K562 (cell line): ENCODE measurements around the gene NECTIN2. TPM values are rescaled to one million over a fixed set of nuclear protein-coding genes. Genes with fewer than 3 reads are reported as not detected.
A peak's percentile ranks its signal among the peaks of the same experiment; 100 is the strongest.

Experiments
- ARNT ChIP-seq, 2 experiments: fragments of 450-650 bp; IDR thresholded peaks; 2 replicates each; pipeline ENCODE4 v1.6.1; 2016; ENCODE audit warnings: mild to moderate bottlenecking in 1 of 2
- FOXK1 ChIP-seq: sonication (generic); formaldehyde crosslinking; IDR thresholded peaks from 2 replicates; pipeline ENCODE4 v1.8.0; 2022; ENCODE audit warnings: missing genetic modification reagents, mild to moderate bottlenecking, borderline replicate concordance
- HDAC1 ChIP-seq, 2 experiments: fragments of 450-650 bp; IDR thresholded peaks; 2 replicates each; pipeline ENCODE4 v1.6.1; 2016 to 2017; ENCODE audit warnings: inconsistent platforms in 1 of 2, mild to moderate bottlenecking in 1 of 2, moderate library complexity in 1 of 2
- KLF13 ChIP-seq: fragments of 450-650 bp; IDR thresholded peaks from 2 replicates; pipeline ENCODE4 v1.6.1; 2016; ENCODE audit warnings: missing genetic modification characterization, low read depth, mild to moderate bottlenecking, missing compliant biosample characterization, moderate library complexity, borderline replicate concordance
- L3MBTL2 ChIP-seq: fragments of 450-650 bp; IDR thresholded peaks from 2 replicates; pipeline ENCODE4 v1.6.1; 2016; ENCODE audit warnings: mild to moderate bottlenecking, moderate library complexity
- LARP7 ChIP-seq: fragments of 450-650 bp; IDR thresholded peaks from 2 replicates; pipeline ENCODE4 v1.6.1; 2016
- LCOR ChIP-seq: sonication (generic); formaldehyde crosslinking; IDR thresholded peaks from 2 replicates; pipeline ENCODE4 v1.8.0; 2022; ENCODE audit warnings: mild to moderate bottlenecking, missing genetic modification reagents
- NFATC3 ChIP-seq: fragments of 450-650 bp; IDR thresholded peaks from 2 replicates; pipeline ENCODE4 v1.6.1; 2017; ENCODE audit warnings: mild to moderate bottlenecking
- PHF21A ChIP-seq: fragments of 450-650 bp; IDR thresholded peaks from 2 replicates; pipeline ENCODE4 v1.6.1; 2017; ENCODE audit warnings: low read depth, borderline replicate concordance
- POLR3A ChIP-seq: IDR thresholded peaks from 2 replicates; pipeline ENCODE4 v1.6.1; 2011; ENCODE audit warnings: borderline replicate concordance, mild to moderate bottlenecking, moderate library complexity; ENCODE audit not compliant: insufficient read length, insufficient read depth; ENCODE audit errors: extremely low read depth
- POU5F1 ChIP-seq: fragments of 150-350 bp; IDR thresholded peaks from 2 replicates; pipeline ENCODE4 v1.6.1; 2014; ENCODE audit warnings: borderline replicate concordance, low read length, low read depth, mild to moderate bottlenecking; ENCODE audit not compliant: partially characterized antibody
- ZNF282 ChIP-seq: sonication (generic); formaldehyde crosslinking; IDR thresholded peaks from 2 replicates; pipeline ENCODE4 v1.8.1; 2023; ENCODE audit warnings: missing genetic modification reagents
- ZNF75A ChIP-seq: fragments of 450-650 bp; formaldehyde crosslinking; IDR thresholded peaks from 2 replicates; pipeline ENCODE4 v1.4.0; 2020; ENCODE audit warnings: mild to moderate bottlenecking
- polyA plus RNA-seq, 8 experiments: library from polyadenylated mRNA; depleted of rRNA in 4 of 8; stranded (reverse) in 5 of 8; unstranded in 3 of 8; fragments of >200 nt; fragmentation: Nextera tagmentation in 2 of 8; fragmentation: Illumina TruSeq in 1 of 8; extraction: Ambion mirVana in 2 of 8; extraction: Trizol in 1 of 8; gene quantifications; 2 replicates each; pipeline versions ENCODE4 v1.2.1 to v1.2.3, GENCODE V29; 2011 to 2014; ENCODE audit warnings: inconsistent platforms in 1 of 8, missing spikeins in 1 of 8
- total RNA-seq, 7 experiments: library from RNA; depleted of rRNA in 6 of 7; stranded (reverse); fragments of >200 nt in 6 of 7; fragmentation: Illumina TruSeq in 2 of 7; extraction: Trizol in 2 of 7; gene quantifications; 2 replicates each; pipeline versions ENCODE4 v1.2.1 to v1.2.3, GENCODE V29; 2011 to 2021; ENCODE audit warnings: low replicate concordance in 1 of 7
- TF ChIP-seq, protein P1 (sequence below), 2 experiments: fragments of 450-650 bp; IDR thresholded peaks; 2 replicates each; pipeline ENCODE4 v1.6.1; 2018; ENCODE audit warnings: mild to moderate bottlenecking in 2 of 2, low read depth in 1 of 2; ENCODE audit not compliant: partially characterized antibody in 2 of 2
- TF ChIP-seq, protein P2 (sequence below), 2 experiments: IDR thresholded peaks; 2 replicates each; pipeline ENCODE4 v1.6.1; 2011; ENCODE audit warnings: borderline replicate concordance in 1 of 2, control low read depth in 1 of 2, low read depth in 1 of 2, low read length in 1 of 2, mild to moderate bottlenecking in 1 of 2, mixed read lengths in 1 of 2, moderate library complexity in 1 of 2; ENCODE audit not compliant: insufficient read depth in 1 of 2, insufficient read length in 1 of 2, poor library complexity in 1 of 2, severe bottlenecking in 1 of 2; ENCODE audit errors: extremely low read depth in 1 of 2

The NECTIN2 gene
- total and polyA plus RNA-seq, 9 of the 15 experiments (the other 6 are each of a cell fraction or from before 2014, with no cell fraction given) = 3.9 to 94.9 (median 34.9) TPM

DNA sequence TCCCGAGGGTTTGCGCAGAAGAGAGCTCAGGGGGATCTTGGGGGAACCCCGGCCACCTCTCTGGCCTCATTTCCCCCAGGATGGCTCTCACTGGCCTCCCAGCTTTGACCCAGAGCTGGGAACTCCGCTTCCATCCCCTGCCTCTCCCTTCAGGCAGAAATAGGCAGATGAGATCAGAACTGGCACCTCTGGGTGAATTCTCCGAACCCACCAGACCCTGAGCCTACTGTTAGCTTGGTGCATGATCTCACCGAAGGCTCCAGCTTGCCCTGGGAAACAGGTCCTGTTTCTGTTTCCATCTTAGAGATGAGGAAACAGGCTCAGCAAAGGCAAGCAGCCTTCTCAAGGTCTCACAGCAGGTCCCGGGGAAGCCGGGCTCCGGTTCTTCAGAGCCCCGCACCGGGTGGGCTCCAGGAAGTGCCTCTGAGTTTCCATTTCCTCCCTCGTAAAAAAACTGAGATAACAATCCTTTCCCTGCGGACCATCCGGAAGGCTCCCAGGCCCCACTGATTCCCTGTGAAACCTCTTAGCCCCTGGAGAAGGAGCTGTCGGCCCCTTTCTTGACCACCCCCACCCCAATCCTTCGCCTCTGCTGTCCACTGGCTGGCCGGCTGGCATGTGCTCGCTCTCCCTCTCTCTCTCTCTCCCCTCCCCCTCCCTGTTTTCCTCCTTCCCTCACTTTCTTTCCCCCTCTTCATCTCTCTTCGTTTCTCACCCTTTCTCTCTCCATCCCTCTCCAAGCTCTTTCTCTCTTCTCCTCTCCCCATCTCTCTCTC lies 2.1 kb downstream of the NECTIN2 start (continued):
- TF ChIP-seq HDAC1 (IDR thresholded peaks at IDR 0.05) = peak in 1 of 2 experiments; percentile 34; a peak in 1 of 4 replicates
- TF ChIP-seq ZNF75A (CRISPR knock-in tag) = no peak
- TF ChIP-seq, protein P1, sequence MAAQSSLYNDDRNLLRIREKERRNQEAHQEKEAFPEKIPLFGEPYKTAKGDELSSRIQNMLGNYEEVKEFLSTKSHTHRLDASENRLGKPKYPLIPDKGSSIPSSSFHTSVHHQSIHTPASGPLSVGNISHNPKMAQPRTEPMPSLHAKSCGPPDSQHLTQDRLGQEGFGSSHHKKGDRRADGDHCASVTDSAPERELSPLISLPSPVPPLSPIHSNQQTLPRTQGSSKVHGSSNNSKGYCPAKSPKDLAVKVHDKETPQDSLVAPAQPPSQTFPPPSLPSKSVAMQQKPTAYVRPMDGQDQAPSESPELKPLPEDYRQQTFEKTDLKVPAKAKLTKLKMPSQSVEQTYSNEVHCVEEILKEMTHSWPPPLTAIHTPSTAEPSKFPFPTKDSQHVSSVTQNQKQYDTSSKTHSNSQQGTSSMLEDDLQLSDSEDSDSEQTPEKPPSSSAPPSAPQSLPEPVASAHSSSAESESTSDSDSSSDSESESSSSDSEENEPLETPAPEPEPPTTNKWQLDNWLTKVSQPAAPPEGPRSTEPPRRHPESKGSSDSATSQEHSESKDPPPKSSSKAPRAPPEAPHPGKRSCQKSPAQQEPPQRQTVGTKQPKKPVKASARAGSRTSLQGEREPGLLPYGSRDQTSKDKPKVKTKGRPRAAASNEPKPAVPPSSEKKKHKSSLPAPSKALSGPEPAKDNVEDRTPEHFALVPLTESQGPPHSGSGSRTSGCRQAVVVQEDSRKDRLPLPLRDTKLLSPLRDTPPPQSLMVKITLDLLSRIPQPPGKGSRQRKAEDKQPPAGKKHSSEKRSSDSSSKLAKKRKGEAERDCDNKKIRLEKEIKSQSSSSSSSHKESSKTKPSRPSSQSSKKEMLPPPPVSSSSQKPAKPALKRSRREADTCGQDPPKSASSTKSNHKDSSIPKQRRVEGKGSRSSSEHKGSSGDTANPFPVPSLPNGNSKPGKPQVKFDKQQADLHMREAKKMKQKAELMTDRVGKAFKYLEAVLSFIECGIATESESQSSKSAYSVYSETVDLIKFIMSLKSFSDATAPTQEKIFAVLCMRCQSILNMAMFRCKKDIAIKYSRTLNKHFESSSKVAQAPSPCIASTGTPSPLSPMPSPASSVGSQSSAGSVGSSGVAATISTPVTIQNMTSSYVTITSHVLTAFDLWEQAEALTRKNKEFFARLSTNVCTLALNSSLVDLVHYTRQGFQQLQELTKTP (IDR thresholded peaks at IDR 0.05; ENCODE audit: low read depth in 1 of 2, partially characterized antibody in 2 of 2) = peak in 1 of 2 experiments; percentile 39
- TF ChIP-seq LARP7 = 0 out of 2 replicates have a peak, but pooled peaks have one; percentile 63
- no peak for TF ChIP-seq FOXK1 (CRISPR knock-in tag)
- 0 out of 2 replicates have a peak, but pooled peaks have one; percentile 60 for TF ChIP-seq LCOR (CRISPR knock-in tag)
- TF ChIP-seq POU5F1 = peak; percentile 23
- no peak for TF ChIP-seq ZNF282 (CRISPR knock-in tag)
- TF ChIP-seq, protein P2, sequence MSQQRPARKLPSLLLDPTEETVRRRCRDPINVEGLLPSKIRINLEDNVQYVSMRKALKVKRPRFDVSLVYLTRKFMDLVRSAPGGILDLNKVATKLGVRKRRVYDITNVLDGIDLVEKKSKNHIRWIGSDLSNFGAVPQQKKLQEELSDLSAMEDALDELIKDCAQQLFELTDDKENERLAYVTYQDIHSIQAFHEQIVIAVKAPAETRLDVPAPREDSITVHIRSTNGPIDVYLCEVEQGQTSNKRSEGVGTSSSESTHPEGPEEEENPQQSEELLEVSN (IDR thresholded peaks at IDR 0.05; ENCODE audit: borderline replicate concordance in 1 of 2, extremely low read depth in 1 of 2, insufficient read depth in 1 of 2, insufficient read length in 1 of 2, low read depth in 1 of 2, low read length in 1 of 2, poor library complexity in 1 of 2, severe bottlenecking in 1 of 2) = peak; percentile 43 to 86
- no peak for TF ChIP-seq ARNT (IDR thresholded peaks at IDR 0.05)
- TF ChIP-seq PHF21A = no peak
- TF ChIP-seq L3MBTL2 = peak; percentile 45
- TF ChIP-seq NFATC3 = no peak
- TF ChIP-seq POLR3A = no peak
- no peak for TF ChIP-seq KLF13 (tag)
